A549 treated with ZK216348 at 1 μM for 4 hours (cell line): ENCODE measurements around the gene MYH9. TPM values are rescaled to one million over a fixed set of nuclear protein-coding genes. Genes with fewer than 3 reads are reported as not detected.

Experiments
- total RNA-seq: library from RNA; stranded (reverse); fragments of 200-300 nt; extraction: Qiagen RNA extraction; gene quantifications from 5 replicates; pipeline ENCODE4 v1.2.3, GENCODE V29; 2022; ENCODE audit warnings: low read depth

Gene MYH9
- total RNA-seq = 139 to 200 TPM (median 173 TPM) in 5 replicates

DNA sequence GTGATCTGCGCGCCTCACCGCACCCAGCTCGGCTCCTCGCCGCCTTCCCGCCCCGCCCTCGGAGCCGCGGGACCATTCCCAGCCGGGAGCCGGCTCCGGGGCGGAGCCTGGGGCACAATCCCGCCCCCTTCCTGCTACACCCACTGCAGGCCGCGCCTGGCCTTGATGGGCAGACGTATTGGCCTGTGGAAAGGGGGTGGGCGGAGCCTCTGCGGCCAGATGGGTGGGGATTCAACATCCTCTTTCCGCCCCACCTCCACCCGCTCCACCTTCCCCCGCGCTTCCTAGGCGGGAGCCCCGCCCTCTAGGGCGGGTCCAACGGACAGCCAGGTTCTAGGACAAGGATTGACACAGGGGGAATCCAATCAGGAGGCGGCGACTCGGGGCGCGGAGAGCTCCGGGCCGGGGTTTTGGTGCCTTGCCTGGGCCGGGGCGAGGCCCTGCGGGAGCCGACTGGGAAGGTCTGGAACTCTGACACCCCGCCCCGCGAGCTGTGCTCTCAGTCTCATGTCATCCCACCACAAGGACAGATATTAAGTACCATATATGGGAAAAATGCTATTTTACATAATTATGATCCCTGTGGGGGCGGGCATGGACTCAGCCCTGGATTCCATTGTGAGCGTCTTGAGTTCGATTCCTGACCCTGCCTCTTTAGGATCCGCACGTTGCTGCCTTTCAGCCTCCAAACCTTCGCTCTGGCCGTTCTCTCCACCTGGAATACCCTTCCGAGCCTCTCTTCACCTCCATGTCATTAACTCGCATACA lies at the start of gene MYH9:
Gene MYH9 (minus strand): TSS at position 9 of the 768 bp plus-strand sequence. CDS start 38,731 bp downstream, outside the sequence.

DNA sequence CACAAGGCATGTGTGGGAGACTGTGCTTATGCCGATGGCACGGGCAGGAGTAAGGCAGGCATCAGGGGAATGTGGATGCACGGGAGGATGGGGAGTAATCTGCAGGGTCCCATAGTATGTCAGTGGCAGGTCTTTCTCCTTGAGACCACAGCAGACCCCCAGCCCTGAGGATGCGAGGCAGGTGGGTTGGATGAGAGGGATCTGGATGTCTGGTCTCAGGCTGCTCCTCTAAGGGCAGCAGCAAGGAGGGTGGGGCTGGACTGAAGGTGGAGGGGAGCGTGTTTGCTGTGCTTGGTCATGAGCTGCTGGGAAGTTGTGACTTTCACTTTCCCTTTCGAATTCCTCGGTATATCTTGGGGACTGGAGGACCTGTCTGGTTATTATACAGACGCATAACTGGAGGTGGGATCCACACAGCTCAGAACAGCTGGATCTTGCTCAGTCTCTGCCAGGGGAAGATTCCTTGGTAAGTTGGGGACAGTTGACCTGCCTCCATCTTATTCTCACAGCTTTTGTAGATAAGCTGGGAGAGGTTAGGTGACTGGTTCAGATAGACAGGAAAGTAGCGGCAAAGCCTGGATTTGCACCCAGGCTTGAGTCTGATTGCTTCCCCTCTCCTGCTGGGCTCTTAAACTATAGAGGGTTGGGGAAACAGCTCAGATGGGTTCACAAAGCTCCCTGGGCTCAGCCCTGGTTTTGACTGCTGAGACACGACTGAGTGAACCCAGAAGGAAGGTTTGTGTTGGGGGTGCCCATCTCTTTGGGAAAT lies 134.8 kb downstream of the MYH9 start, which contains the start of gene APOL1:
Gene APOL1 (plus strand): TSS at position 380 of the 769 bp plus-strand sequence. CDS start 1,823 bp downstream, outside the sequence.

DNA sequence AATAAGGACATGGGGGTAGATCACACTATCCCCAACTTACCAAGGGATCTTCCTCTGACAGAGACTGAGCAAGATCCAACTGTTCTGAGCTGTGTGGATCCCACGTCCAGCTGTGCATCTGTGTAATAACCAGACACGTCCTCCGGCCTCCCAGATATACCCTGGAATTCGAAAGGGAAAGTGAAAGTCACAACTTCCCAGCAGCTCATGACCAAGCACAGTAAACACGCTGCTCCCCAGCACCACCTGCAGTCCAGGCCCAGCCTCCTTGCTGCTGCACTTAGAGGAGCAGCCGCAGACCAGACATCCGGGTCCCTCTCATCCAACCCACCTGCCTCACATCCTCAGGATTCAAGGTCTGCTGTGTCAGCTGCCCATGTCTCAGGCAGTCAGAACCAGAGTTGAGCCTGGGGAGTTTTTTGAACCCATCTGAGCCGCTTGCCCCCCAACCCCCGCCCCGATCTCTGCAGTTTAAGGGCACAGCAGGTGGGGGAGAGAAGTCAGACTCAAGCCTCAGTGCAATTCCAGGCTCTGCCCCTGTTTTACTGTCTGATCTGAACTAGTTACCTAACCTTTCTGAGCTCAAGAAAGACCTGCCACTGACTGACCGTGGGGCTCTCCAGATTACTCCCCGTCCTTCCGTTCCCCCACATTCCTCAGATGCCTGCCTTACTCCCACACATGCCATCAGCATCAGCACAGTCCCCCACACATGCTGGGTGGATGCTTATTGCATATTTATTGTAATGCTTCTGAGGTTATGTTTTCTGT lies 148.2 kb downstream of the MYH9 start, which contains the start of gene APOL2:
Gene APOL2 (minus strand): TSS at position 127 of the 771 bp plus-strand sequence. CDS start 6,365 bp downstream, outside the sequence.

Other genes starting within 250 kb of the MYH9 start
- 0.13 TPM in 1 of 5 replicates, not detected in the others for gene APOL3, start 227.2 kb downstream of the MYH9 start, total RNA-seq
- gene APOL4, start 186.2 kb downstream of the MYH9 start, total RNA-seq = not detected in 5 replicates
- 43.6 to 65.9 TPM (median 46.2 TPM) in 5 replicates for gene APOL2, start 148.4 kb downstream of the MYH9 start, total RNA-seq
- gene APOL1, start 134.8 kb downstream of the MYH9 start, total RNA-seq = 12.6 to 15.9 TPM (median 13.4 TPM) in 5 replicates
- 54.7 to 71.9 TPM (median 69.5 TPM) in 5 replicates for gene TXN2, start 93.7 kb upstream of the MYH9 start, total RNA-seq
- 10.7 to 17.9 TPM (median 16.3 TPM) in 5 replicates for gene FOXRED2, start 119.1 kb upstream of the MYH9 start, total RNA-seq
- 155 to 176 TPM (median 167 TPM) in 5 replicates for gene EIF3D, start 141.2 kb upstream of the MYH9 start, total RNA-seq